Measurements from ENCODE around the gene FBXL7. TPM values are rescaled to one million over a fixed set of nuclear protein-coding genes. Genes with fewer than 3 reads are reported as not detected.

FBXL7 gene
- total RNA-seq, 1 experiment from 2014 or later = not detected

- Histone ChIP-seq H3K79me2 (ENCODE audit: low read depth) (no peaks in the 10 kb centered on the region), H3F3A (ENCODE audit: insufficient read depth, low read depth) (no peaks in the 10 kb centered on the region), H4K20me1 (ENCODE audit: insufficient read depth) (no peaks in the 10 kb centered on the region), H3K9me3 (ENCODE audit: insufficient read depth, low read depth) (no peaks in the 10 kb centered on the region), H2AFZ (no peak overlapping the region), H3K4me2 (no peak overlapping the region), H3K4me3 (no peak overlapping the region), H3K4me1 (replicated peaks; ENCODE audit: insufficient read depth) (no peaks in the 10 kb centered on the region), H3K27me3 (ENCODE audit: insufficient read depth, low read depth) (no peaks in the 10 kb centered on the region), H3K9me2 (ENCODE audit: insufficient read depth) (no peaks in the 10 kb centered on the region), H3K36me3 (ENCODE audit: low read depth) (no peaks in the 10 kb centered on the region), H3K27ac (no peak overlapping the region)
- no peak for TF ChIP-seq EZH2 (IDR thresholded peaks at IDR 0.05; ENCODE audit: low read depth)
- TF ChIP-seq CTCF (conservative IDR thresholded peaks at IDR 0.05) = no peak
- POLR2A ChIA-PET (ENCODE audit: unreplicated experiment) = no interaction called here
- intact Hi-C loops (cut with micrococcal nuclease; ENCODE audit: unreplicated experiment) = no loop called here
- CTCF ChIA-PET = no interaction called here
- no peak for DNase-seq
- no TSS peak for BruUV-seq (replicated peaks)
Observed at GRCh38 chr5:15535938-15536337, 36.0 kb downstream of the FBXL7 start.

GRCh38 chr5:15538516-15538915 lies 38.5 kb downstream of the FBXL7 start:
- TF ChIP-seq CTCF (conservative IDR thresholded peaks at IDR 0.05) = no peak
- no peak for TF ChIP-seq EZH2 (IDR thresholded peaks at IDR 0.05; ENCODE audit: low read depth)
- CTCF ChIA-PET = no interaction called here
- H4K20me1 ChIP-seq (ENCODE audit: insufficient read depth) = no peaks in the 10 kb centered on the region
- H3K27ac ChIP-seq = no peak overlapping the region
- H3K36me3 ChIP-seq (ENCODE audit: low read depth) = no peaks in the 10 kb centered on the region
- H3K9me2 ChIP-seq (ENCODE audit: insufficient read depth) = no peaks in the 10 kb centered on the region
- no peaks in the 10 kb centered on the region for H3K27me3 ChIP-seq (ENCODE audit: insufficient read depth, low read depth)
- no peak overlapping the region for H3K4me3 ChIP-seq
- no peaks in the 10 kb centered on the region for H3F3A ChIP-seq (ENCODE audit: insufficient read depth, low read depth)
- H3K4me2 ChIP-seq = no peak overlapping the region
- intact Hi-C loops (cut with micrococcal nuclease; ENCODE audit: unreplicated experiment) = no loop called here
- no peak for DNase-seq
- no peaks in the 10 kb centered on the region for H3K4me1 ChIP-seq (replicated peaks; ENCODE audit: insufficient read depth)
- no TSS peak for BruUV-seq (replicated peaks)
- POLR2A ChIA-PET (ENCODE audit: unreplicated experiment) = no interaction called here
- H3K9me3 ChIP-seq (ENCODE audit: insufficient read depth, low read depth) = no peaks in the 10 kb centered on the region
- H3K79me2 ChIP-seq (ENCODE audit: low read depth) = no peaks in the 10 kb centered on the region
- H2AFZ ChIP-seq = no peak overlapping the region

DNA sequence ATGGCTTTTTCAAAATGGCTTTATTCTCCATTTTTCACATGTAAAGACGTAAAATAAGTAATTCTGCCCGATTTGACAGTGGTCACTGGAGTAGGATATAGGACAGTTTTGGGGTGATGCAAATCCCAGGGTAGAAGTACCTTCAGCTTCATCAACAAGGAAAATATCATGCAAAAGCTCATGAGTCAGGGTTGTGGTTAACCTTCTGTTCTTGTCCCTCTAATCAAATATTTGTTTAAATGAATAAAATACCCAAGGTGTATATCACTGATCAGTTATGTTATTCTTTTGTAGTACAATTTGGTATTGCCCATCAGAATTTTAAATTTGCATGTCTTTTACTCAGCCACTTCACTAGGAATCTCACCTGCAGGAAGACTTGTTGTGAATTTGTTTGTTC lies 40.0 kb downstream of the FBXL7 start:
- TF ChIP-seq CTCF (conservative IDR thresholded peaks at IDR 0.05) (no peak), EZH2 (IDR thresholded peaks at IDR 0.05; ENCODE audit: low read depth) (no peak)
- ChIA-PET CTCF (no interaction called here), POLR2A (ENCODE audit: unreplicated experiment) (no interaction called here)
- Histone ChIP-seq H2AFZ (no peak overlapping the region), H3K9me2 (ENCODE audit: insufficient read depth) (no peaks in the 10 kb centered on the region), H3K4me3 (no peak overlapping the region), H3K36me3 (ENCODE audit: low read depth) (no peaks in the 10 kb centered on the region), H3K27me3 (ENCODE audit: insufficient read depth, low read depth) (no peaks in the 10 kb centered on the region), H3F3A (ENCODE audit: insufficient read depth, low read depth) (no peaks in the 10 kb centered on the region), H3K4me1 (replicated peaks; ENCODE audit: insufficient read depth) (no peaks in the 10 kb centered on the region), H3K79me2 (ENCODE audit: low read depth) (no peaks in the 10 kb centered on the region), H3K27ac (no peak overlapping the region), H3K9me3 (ENCODE audit: insufficient read depth, low read depth) (no peaks in the 10 kb centered on the region), H4K20me1 (ENCODE audit: insufficient read depth) (no peaks in the 10 kb centered on the region), H3K4me2 (no peak overlapping the region)
- intact Hi-C loops (cut with micrococcal nuclease; ENCODE audit: unreplicated experiment) = no loop called here
- no TSS peak for BruUV-seq (replicated peaks)
- DNase-seq = no peak
